IMR-90 (cell line): ENCODE measurements around the gene PRAME. TPM values are rescaled to one million over a fixed set of nuclear protein-coding genes. Genes with fewer than 3 reads are reported as not detected.
A peak's percentile ranks its signal among the peaks of the same experiment; 100 is the strongest.

Experiments
- ATAC-seq: fragments of 200-7000 bp; cut with Tn5 transposase; 2 replicates; pipeline ENCODE4 v1.9.1; 2020; ENCODE audit warnings: low read depth, mild to moderate bottlenecking, moderate library complexity
- BruUV-seq: library from RNA; stranded (reverse); fragments of 400-500 nt; replicated peaks from 2 replicates; lab custom pipeline; 2021; lab: Mats Ljungman, UMichigan
- CTCF ChIA-PET: fragments of 300-600 bp; formaldehyde crosslinking; extraction: SDS; loops from one replicate; lab custom pipeline; 2021; ENCODE audit warnings: antibody characterized with exemption; lab: Yijun Ruan, JAX
- POLR2A ChIA-PET: fragments of 300-600 bp; sonication (Branson Sonifier 250); formaldehyde crosslinking; loops from one replicate; lab custom pipeline; 2022; ENCODE audit warnings: antibody characterized with exemption; ENCODE audit not compliant: unreplicated experiment; lab: Charles Lee
- DNase-seq: peaks from one replicate; pipeline ENCODE4 v3.0.0; 2013
- H2AFZ ChIP-seq: replicated peaks from 2 replicates; pipeline ENCODE3; 2013; ENCODE audit warnings: low read length, mild to moderate bottlenecking; ENCODE audit not compliant: poor library complexity
- H2AK5ac ChIP-seq: 2 replicates; pipeline ENCODE4 v1.6.1; 2013; ENCODE audit warnings: low read depth, low read length, inconsistent platforms
- H2AK9ac ChIP-seq: replicated peaks from 2 replicates; pipeline ENCODE3; 2013; ENCODE audit warnings: mild to moderate bottlenecking, low read depth, low read length, moderate library complexity; ENCODE audit not compliant: poor library complexity
- H2BK120ac ChIP-seq: 2 replicates; pipeline ENCODE4 v1.6.1; 2013; ENCODE audit warnings: low read depth, low read length, inconsistent platforms
- H2BK15ac ChIP-seq: 3 replicates; pipeline ENCODE4 v1.6.1; 2013; ENCODE audit warnings: low read depth, low read length, inconsistent platforms
- H2BK20ac ChIP-seq: 2 replicates; pipeline ENCODE4 v1.6.1; 2013; ENCODE audit warnings: low read depth, mild to moderate bottlenecking, inconsistent platforms, low read length, moderate library complexity
- H2BK5ac ChIP-seq: 2 replicates; pipeline ENCODE4 v1.6.1; 2013; ENCODE audit warnings: mild to moderate bottlenecking, low read depth, low read length, inconsistent platforms; ENCODE audit not compliant: poor library complexity, severe bottlenecking
- H3K14ac ChIP-seq: replicated peaks from 2 replicates; pipeline ENCODE4 v1.6.1; 2013; ENCODE audit warnings: low read depth, low read length, inconsistent platforms
- H3K18ac ChIP-seq: 2 replicates; pipeline ENCODE4 v1.6.1; 2013; ENCODE audit warnings: low read depth, low read length, control low read depth
- H3K23ac ChIP-seq: 2 replicates; pipeline ENCODE4 v1.6.1; 2013; ENCODE audit warnings: low read depth, low read length, inconsistent platforms
- H3K27ac ChIP-seq: 2 replicates; pipeline ENCODE4 v1.5.1; 2013; ENCODE audit warnings: mild to moderate bottlenecking, control low read depth, low read length; ENCODE audit not compliant: insufficient read depth
- H3K27me3 ChIP-seq: 2 replicates; pipeline ENCODE4 v1.6.1; 2013; ENCODE audit warnings: low read length; ENCODE audit not compliant: control insufficient read depth, insufficient read depth
- H3K36me3 ChIP-seq: 2 replicates; pipeline ENCODE4 v1.6.1; 2013; ENCODE audit warnings: low read length, mixed read lengths; ENCODE audit not compliant: control insufficient read depth, insufficient read depth
- H3K4ac ChIP-seq: 2 replicates; pipeline ENCODE4 v1.6.1; 2013; ENCODE audit warnings: low read depth, low read length, inconsistent platforms
- H3K4me1 ChIP-seq: 2 replicates; pipeline ENCODE4 v1.6.1; 2013; ENCODE audit warnings: low read length, mixed read lengths; ENCODE audit not compliant: control insufficient read depth, insufficient read depth
- H3K4me2 ChIP-seq: 2 replicates; pipeline ENCODE4 v1.6.1; 2013; ENCODE audit warnings: low read depth, mild to moderate bottlenecking, control low read depth, low read length, moderate library complexity
- H3K4me3 ChIP-seq: 2 replicates; pipeline ENCODE4 v1.5.1; 2013; ENCODE audit warnings: low read depth, mild to moderate bottlenecking, control low read depth, low read length, moderate library complexity; ENCODE audit not compliant: insufficient read depth
- H3K56ac ChIP-seq: 2 replicates; pipeline ENCODE4 v1.6.1; 2013; ENCODE audit warnings: low read length, inconsistent platforms; ENCODE audit not compliant: insufficient read depth; ENCODE audit errors: extremely low read depth
- H3K79me1 ChIP-seq, 2 experiments: 2 replicates each; pipeline ENCODE4 v1.6.1; 2013; ENCODE audit warnings: low read length in 2 of 2, inconsistent platforms in 1 of 2, low read depth in 1 of 2
- H3K9ac ChIP-seq: 2 replicates; pipeline ENCODE4 v1.6.1; 2013; ENCODE audit warnings: low read depth, low read length, control low read depth
- H3K9me1 ChIP-seq: 2 replicates; pipeline ENCODE4 v1.6.1; 2013; ENCODE audit warnings: low read length, inconsistent platforms; ENCODE audit not compliant: insufficient read depth
- H3K9me3 ChIP-seq: 2 replicates; pipeline ENCODE4 v1.6.1; 2013; ENCODE audit warnings: low read length; ENCODE audit not compliant: control insufficient read depth, insufficient read depth
- H4K20me1 ChIP-seq: 2 replicates; pipeline ENCODE4 v1.6.1; 2013; ENCODE audit warnings: low read length, inconsistent platforms; ENCODE audit not compliant: insufficient read depth
- H4K5ac ChIP-seq: 2 replicates; pipeline ENCODE4 v1.6.1; 2013; ENCODE audit warnings: mild to moderate bottlenecking, low read depth, low read length, control low read depth
- H4K8ac ChIP-seq, 2 experiments: 2 replicates each; pipeline ENCODE4 v1.6.1; 2013; ENCODE audit warnings: low read depth in 2 of 2, low read length in 2 of 2, control low read depth in 1 of 2, inconsistent platforms in 1 of 2
- H4K91ac ChIP-seq: 2 replicates; pipeline ENCODE4 v1.6.1; 2013; ENCODE audit warnings: low read depth, low read length, inconsistent platforms; ENCODE audit not compliant: insufficient read depth
- BHLHE40 ChIP-seq: fragments of 150-350 bp; IDR thresholded peaks from 2 replicates; pipeline ENCODE4 v1.6.1; 2016; ENCODE audit warnings: mild to moderate bottlenecking, low read depth, low read length
- CEBPB ChIP-seq: IDR thresholded peaks from 2 replicates; pipeline ENCODE4 v1.6.1; 2012; ENCODE audit warnings: low read depth, low read length, improper control_type of control experiment
- CHD1 ChIP-seq: IDR thresholded peaks from 2 replicates; pipeline ENCODE4 v1.6.1; 2012; ENCODE audit warnings: low read depth, low read length, improper control_type of control experiment
- FOS ChIP-seq: fragments of 150-350 bp; IDR thresholded peaks from 2 replicates; pipeline ENCODE4 v1.6.1; 2016; ENCODE audit warnings: low read depth, low read length
- MAZ ChIP-seq: IDR thresholded peaks from 2 replicates; pipeline ENCODE4 v1.6.1; 2012; ENCODE audit warnings: low read depth, mild to moderate bottlenecking, low read length, improper control_type of control experiment, moderate library complexity, borderline replicate concordance
- MXI1 ChIP-seq: IDR thresholded peaks from 2 replicates; pipeline ENCODE4 v1.6.1; 2012; ENCODE audit warnings: low read depth, mild to moderate bottlenecking, low read length, moderate library complexity, borderline replicate concordance
- RAD21 ChIP-seq: IDR thresholded peaks from 2 replicates; pipeline ENCODE4 v1.6.1; 2012; ENCODE audit warnings: low read length, improper control_type of control experiment
- RFX5 ChIP-seq: IDR thresholded peaks from 2 replicates; pipeline ENCODE4 v1.8.0; 2012; ENCODE audit warnings: low read depth, mild to moderate bottlenecking, low read length, moderate library complexity
- SMC3 ChIP-seq: fragments of 150-350 bp; IDR thresholded peaks from 2 replicates; pipeline ENCODE4 v1.6.1; 2016; ENCODE audit warnings: low read depth, mild to moderate bottlenecking, antibody characterized with exemption, low read length, moderate library complexity
- WGBS, 2 experiments: methylation state at CpG; one replicate each; pipeline versions ENCODE4 v1.1.5 to v1.1.7; 2013; ENCODE audit warnings: missing lambda C conversion rate in 2 of 2; ENCODE audit not compliant: insufficient read length in 1 of 2; ENCODE audit errors: extremely low coverage in 2 of 2; 5-methylcytosine and 5-hydroxymethylcytosine counted together
- dilution Hi-C: fragments of 300-500 bp; cut with HindIII; formaldehyde crosslinking; loops from one replicate; pipeline ENCODE4 v1.14.3; 2018; ENCODE audit warnings: low sequenced_read_pairs; ENCODE audit not compliant: unreplicated experiment
- in situ Hi-C: fragments of 300-500 bp; cut with MboI; formaldehyde crosslinking; loops from 3 replicates; pipeline ENCODE4 v1.14.3; 2019; ENCODE audit warnings: low sequenced_read_pairs, inconsistent platforms, mixed read lengths
- intact Hi-C: fragments of 100-400 bp; cut with micrococcal nuclease; formaldehyde crosslinking; loops from 2 replicates; pipeline ENCODE4 v1.10.0; 2022
- polyA plus RNA-seq, 3 experiments: library from polyadenylated mRNA; depleted of rRNA; stranded (reverse); fragments of >200 nt; gene quantifications; 2 replicates each; pipeline ENCODE4 v1.2.3, GENCODE V29; 2012; ENCODE audit warnings: low replicate concordance in 1 of 3
- total RNA-seq: library from RNA; depleted of rRNA; stranded (reverse); fragments of >200 nt; gene quantifications from 2 replicates; pipeline ENCODE4 v1.2.3, GENCODE V29; 2012
- TF ChIP-seq, protein P1 (sequence below): fragments of 150-350 bp; IDR thresholded peaks from 2 replicates; pipeline ENCODE4 v1.6.1; 2016; ENCODE audit warnings: low read depth, mild to moderate bottlenecking, low read length, moderate library complexity, borderline replicate concordance
- TF ChIP-seq, protein P2 (sequence below): fragments of 150-350 bp; IDR thresholded peaks from 2 replicates; pipeline ENCODE4 v1.6.1; 2017; ENCODE audit warnings: mild to moderate bottlenecking, antibody characterized with exemption, low read length, low read depth
- TF ChIP-seq, protein P3 (sequence below): conservative IDR thresholded peaks from 2 replicates; pipeline ENCODE4 v1.5.1; 2012; ENCODE audit warnings: mild to moderate bottlenecking, low read depth, low read length, improper control_type of control experiment

PRAME gene
- total and polyA plus RNA-seq, 2 of the 4 experiments (the other 2 are of a cell fraction): not detected

DNA sequence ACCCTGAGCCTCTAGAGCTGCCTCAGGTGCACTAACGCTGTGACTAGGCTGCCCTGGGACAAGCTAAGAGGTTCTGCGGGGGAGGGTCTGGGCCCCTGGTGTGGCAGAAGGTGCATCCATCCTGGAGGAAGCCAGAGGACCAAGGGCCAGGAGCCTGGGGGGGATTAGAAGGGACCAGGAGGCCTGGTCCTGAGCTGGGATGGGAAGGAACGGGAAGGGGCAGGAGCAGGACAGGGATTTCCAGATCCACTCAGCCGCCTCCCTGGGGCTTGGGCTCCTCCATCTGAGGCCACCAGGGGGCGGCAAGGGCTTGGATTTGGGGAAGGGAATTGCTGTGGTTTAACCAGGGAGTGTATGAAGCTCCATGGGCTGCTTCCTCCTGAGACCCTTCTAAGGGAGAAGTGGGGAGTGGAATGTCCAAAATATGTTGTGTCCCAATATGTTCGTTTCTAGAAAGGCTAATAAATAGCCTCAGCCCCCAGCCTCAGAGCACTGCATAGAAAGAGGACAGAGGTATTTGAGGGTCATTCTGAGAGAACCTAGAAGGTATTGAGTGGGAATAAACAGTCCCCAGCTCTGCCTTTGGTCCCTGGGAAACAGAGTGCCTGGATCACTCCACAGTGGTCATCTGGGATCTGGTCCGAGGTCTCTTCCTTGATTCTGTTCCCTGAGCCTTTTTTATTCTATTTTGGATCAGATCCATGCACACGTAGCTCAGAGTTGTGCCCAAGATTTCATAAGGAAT lies 17.4 kb upstream of the PRAME start:
- no peaks in the 10 kb centered on the region for H3K9me1 ChIP-seq
- BruUV-seq: no TSS peak
- no peak overlapping the region for H3K4me3 ChIP-seq
- H4K5ac ChIP-seq: no peak overlapping the region
- peak overlapping the region; percentile 71 for H2AK9ac ChIP-seq
- no peaks in the 10 kb centered on the region for H4K20me1 ChIP-seq
- dilution Hi-C loops (no loop called here), intact Hi-C loops (no loop called here), in situ Hi-C loops (loop anchor here (10.0 kb wide), 1 partner anchor 112 kb away; no protein-coding TSS in a partner anchor)
- WGBS, 2 experiments: 42% methylated on average over 2 of the region's 8 CpGs; no CpG with 5 or more reads in 1 of the 2 experiments
- no peaks in the 10 kb centered on the region for H3K4me1 ChIP-seq
- H2AK5ac ChIP-seq: no peak overlapping the region
- TF ChIP-seq SMC3 (peak; percentile 44; the same call in 1 of the 2 replicates), BHLHE40 (no peak), MXI1 (no peak), CHD1 (no peak), MAZ (no peak), RAD21 (peak; percentile 52), RFX5 (no peak), FOS (no peak), CEBPB (no peak)
- TF ChIP-seq, protein P1, sequence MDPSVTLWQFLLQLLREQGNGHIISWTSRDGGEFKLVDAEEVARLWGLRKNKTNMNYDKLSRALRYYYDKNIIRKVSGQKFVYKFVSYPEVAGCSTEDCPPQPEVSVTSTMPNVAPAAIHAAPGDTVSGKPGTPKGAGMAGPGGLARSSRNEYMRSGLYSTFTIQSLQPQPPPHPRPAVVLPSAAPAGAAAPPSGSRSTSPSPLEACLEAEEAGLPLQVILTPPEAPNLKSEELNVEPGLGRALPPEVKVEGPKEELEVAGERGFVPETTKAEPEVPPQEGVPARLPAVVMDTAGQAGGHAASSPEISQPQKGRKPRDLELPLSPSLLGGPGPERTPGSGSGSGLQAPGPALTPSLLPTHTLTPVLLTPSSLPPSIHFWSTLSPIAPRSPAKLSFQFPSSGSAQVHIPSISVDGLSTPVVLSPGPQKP: no peak
- TF ChIP-seq, protein P2, sequence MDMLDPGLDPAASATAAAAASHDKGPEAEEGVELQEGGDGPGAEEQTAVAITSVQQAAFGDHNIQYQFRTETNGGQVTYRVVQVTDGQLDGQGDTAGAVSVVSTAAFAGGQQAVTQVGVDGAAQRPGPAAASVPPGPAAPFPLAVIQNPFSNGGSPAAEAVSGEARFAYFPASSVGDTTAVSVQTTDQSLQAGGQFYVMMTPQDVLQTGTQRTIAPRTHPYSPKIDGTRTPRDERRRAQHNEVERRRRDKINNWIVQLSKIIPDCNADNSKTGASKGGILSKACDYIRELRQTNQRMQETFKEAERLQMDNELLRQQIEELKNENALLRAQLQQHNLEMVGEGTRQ: no peak
- TF ChIP-seq, protein P3, sequence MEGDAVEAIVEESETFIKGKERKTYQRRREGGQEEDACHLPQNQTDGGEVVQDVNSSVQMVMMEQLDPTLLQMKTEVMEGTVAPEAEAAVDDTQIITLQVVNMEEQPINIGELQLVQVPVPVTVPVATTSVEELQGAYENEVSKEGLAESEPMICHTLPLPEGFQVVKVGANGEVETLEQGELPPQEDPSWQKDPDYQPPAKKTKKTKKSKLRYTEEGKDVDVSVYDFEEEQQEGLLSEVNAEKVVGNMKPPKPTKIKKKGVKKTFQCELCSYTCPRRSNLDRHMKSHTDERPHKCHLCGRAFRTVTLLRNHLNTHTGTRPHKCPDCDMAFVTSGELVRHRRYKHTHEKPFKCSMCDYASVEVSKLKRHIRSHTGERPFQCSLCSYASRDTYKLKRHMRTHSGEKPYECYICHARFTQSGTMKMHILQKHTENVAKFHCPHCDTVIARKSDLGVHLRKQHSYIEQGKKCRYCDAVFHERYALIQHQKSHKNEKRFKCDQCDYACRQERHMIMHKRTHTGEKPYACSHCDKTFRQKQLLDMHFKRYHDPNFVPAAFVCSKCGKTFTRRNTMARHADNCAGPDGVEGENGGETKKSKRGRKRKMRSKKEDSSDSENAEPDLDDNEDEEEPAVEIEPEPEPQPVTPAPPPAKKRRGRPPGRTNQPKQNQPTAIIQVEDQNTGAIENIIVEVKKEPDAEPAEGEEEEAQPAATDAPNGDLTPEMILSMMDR: peak; percentile 72
- peak; percentile 88 for ATAC-seq
- no peak overlapping the region for H2BK15ac ChIP-seq
- H3K9ac ChIP-seq: no peak overlapping the region
- H3K36me3 ChIP-seq: no peaks in the 10 kb centered on the region
- no peak overlapping the region for H3K27ac ChIP-seq
- no peak overlapping the region for H2BK20ac ChIP-seq
- peak; percentile 24 for DNase-seq
- H3K23ac ChIP-seq: no peak overlapping the region
- no peak overlapping the region for H2BK120ac ChIP-seq
- H2AFZ ChIP-seq: peak overlapping the region; percentile 70
- H3K9me3 ChIP-seq: no peaks in the 10 kb centered on the region
- H3K56ac ChIP-seq: no peak overlapping the region
- no peak overlapping the region for H4K8ac ChIP-seq
- ChIA-PET CTCF (interaction anchor here (1.7 to 4.1 kb wide), 2 partner anchors 12 to 16 kb away, joined by 7 to 51 read pairs; no protein-coding TSS in a partner anchor), POLR2A (no interaction called here)
- H3K27me3 ChIP-seq: peaks cover 7% of the 10 kb centered on the region
- H3K4me2 ChIP-seq: no peak overlapping the region
- H3K4ac ChIP-seq: no peak overlapping the region
- H3K14ac ChIP-seq: no peak overlapping the region
- no peak overlapping the region for H3K18ac ChIP-seq
- no peak overlapping the region for H2BK5ac ChIP-seq
- no peak overlapping the region for H4K91ac ChIP-seq
- no peaks in the 10 kb centered on the region for H3K79me1 ChIP-seq
